Urinary bladder (tissue), 4 donors: Measurements from ENCODE around the gene GPHN. TPM values are rescaled to one million over a fixed set of nuclear protein-coding genes. Genes with fewer than 3 reads are reported as not detected.

Source experiments
- DNase-seq: peaks from one replicate; pipeline ENCODE4 v3.0.0-alpha.2; 2015; ENCODE audit errors: extremely low spot score
- H3K27ac ChIP-seq: one replicate; pipeline ENCODE4 v1.5.1; 2013; ENCODE audit warnings: low read depth, mild to moderate bottlenecking, moderate library complexity
- H3K36me3 ChIP-seq: one replicate; pipeline ENCODE4 v1.6.1; 2013; ENCODE audit warnings: mild to moderate bottlenecking, moderate library complexity; ENCODE audit not compliant: insufficient read depth
- H3K4me1 ChIP-seq: one replicate; pipeline ENCODE4 v1.6.1; 2013; ENCODE audit warnings: mild to moderate bottlenecking, moderate library complexity; ENCODE audit not compliant: insufficient read depth
- H3K4me3 ChIP-seq: one replicate; pipeline ENCODE4 v1.5.1; 2013; ENCODE audit warnings: low read depth, low read length
- WGBS: extraction: QIAGEN DNeasy Blood & Tissue Kit; methylation state at CpG from one replicate; pipeline ENCODE4 v1.1.7; 2013; 5-methylcytosine and 5-hydroxymethylcytosine counted together
- polyA plus RNA-seq: library from polyadenylated mRNA; stranded (reverse); fragments of 200-250 nt; gene quantifications from one replicate; pipeline ENCODE4 v1.2.3, GENCODE V29; 2013
- total RNA-seq: library from RNA; depleted of rRNA; stranded (reverse); fragments of >200 nt; gene quantifications from one replicate; pipeline ENCODE4 v1.2.3, GENCODE V29; 2014
- donor health status: healthy with polysubstance abuse.
- donor health status: healthy.

The GPHN gene
- total and polyA plus RNA-seq, 2 donors: 14.6 to 18.1 TPM

DNA sequence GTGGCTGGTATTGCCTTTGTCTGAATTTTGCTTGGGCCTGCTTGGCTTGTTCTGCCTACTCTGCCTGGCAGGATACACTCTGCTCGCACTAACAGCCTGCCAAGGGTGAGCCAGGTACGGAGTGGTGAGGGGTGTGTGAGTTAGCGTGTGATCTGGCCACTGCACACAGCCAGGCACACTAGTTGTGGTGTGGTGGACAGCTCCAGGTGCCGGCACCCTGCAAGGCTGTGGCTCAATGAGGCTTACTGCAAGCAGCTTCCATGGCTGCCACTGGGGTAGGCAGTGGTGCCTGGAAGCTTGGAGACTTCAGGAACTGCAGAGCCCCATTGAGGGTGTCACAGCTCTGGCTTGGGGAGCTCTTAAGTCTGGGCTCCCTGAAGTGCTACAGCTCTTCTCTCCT lies 87.4 kb downstream of the GPHN start:
- DNase-seq: no peak

DNA sequence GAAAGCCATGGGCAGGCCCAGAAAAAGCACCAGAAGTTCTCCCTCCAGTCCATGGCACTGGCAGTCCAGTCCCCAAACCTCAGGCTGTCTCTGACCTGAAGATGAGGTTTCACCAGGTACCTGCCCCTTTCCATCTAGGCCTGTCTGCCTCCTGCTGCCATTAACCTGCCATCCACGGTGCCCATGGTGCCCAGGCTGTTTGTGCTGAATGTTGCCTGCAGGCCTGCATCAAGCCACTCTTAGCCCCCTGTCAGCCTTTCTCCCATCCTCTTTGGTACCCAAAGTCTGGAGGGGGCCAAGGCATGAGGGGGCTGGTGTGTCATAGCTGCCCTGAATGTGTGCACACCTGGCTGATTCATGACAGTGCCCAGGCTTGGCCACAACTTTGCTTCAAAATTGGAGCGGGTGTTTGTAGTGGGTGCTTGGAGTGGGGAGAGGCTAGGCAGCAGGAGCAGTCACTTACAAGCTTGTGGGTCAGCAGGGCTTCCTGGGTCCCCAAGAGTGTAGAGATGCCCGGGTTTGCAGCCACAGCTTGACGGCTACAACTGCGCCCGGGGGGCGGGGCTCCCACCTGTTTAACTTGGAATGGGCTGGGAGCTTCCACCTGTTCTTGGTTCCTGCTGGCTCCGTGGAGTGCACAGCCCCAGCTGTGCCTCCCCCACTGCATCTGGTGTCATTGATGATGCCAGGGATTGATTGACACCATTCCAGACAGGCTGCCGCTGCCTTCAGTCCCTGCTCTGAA lies 88.5 kb downstream of the GPHN start:
- WGBS: 92% methylated on average over 9 of the region's 9 CpGs

More for the DNA sequence above, 87.4 kb downstream of the GPHN start:
- no peak overlapping the region for H3K4me3 ChIP-seq
- H3K4me1 ChIP-seq: no peaks in the 10 kb centered on the region
- H3K27ac ChIP-seq: no peak overlapping the region
- WGBS: 99% methylated on average over 4 of the region's 4 CpGs
- no peaks in the 10 kb centered on the region for H3K36me3 ChIP-seq

DNA sequence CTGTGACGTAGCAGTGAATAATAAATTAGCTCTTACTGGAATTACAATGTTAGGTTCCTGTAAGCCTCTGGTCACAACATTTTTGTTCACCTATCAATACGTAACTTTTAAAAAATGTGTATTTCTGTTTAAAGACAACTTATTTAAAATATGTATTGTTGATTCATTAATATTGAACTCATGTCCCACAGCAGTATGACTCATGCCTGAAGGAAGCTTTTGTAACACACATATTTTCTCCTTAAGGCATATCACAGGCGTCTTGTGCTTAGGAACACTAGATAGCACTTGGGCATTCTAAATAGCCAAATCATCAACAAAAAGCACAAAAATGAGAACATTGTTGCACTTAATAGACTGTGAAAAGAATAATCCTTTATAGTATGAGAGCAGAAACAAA lies 92.5 kb downstream of the GPHN start:
- no peaks in the 10 kb centered on the region for H3K4me1 ChIP-seq
- 91% methylated on average over 3 of the region's 3 CpGs for WGBS
- no peaks in the 10 kb centered on the region for H3K36me3 ChIP-seq
- no peak for DNase-seq
- no peak overlapping the region for H3K27ac ChIP-seq
- H3K4me3 ChIP-seq: no peak overlapping the region

More for the DNA sequence above, 88.5 kb downstream of the GPHN start:
- Histone ChIP-seq H3K4me1 (no peaks in the 10 kb centered on the region), H3K4me3 (no peak overlapping the region), H3K27ac (no peak overlapping the region), H3K36me3 (no peaks in the 10 kb centered on the region)
- no peak for DNase-seq

DNA sequence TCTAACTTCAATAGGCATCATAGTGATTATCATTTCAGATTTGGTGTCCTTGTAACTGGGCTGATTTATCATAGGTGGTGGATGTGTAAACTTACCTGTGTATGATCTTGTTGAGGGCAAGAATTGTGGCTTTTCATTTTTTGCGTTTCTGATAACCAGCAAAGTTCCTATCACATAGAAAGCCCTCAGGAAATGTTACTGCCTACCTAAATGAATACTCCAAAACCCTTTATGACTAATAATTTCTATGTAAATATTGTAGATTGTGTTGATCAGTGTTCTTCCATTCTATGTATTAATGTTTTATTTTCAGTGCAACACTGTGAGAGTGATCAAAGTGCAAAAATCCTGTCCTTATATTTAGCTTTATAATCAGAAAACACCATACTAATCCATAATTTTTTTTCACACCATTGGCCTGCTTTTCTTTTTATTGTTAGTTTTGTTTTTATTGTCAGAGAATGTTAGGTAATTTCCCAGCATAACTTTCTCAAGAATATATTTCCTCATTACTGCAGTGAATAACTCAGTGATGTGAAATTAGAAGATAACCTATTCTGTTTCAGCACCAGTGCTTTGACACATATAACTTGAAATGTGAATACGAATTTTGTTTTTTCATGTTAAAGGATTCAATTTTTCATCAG lies 94.1 kb downstream of the GPHN start:
- H3K4me3 ChIP-seq: no peak overlapping the region

DNA sequence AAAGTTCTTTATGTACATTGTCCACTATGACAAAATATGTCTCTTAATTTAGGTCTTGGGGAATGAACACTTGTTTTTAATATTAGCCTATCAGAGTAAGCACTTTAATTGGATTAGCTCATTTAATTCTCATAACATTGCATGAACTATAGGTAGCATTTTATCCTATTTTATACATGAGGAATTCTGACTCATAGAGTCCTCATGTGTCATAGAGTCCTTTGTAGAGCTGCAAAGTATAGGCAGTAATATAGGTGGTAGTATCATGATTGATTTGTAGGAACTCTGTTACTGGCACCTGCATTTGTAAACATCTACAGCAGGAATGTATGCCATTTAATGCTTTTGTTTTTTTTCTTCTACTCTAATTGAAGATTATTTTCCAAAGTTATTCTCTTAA lies 96.0 kb downstream of the GPHN start:
- H3K4me1 ChIP-seq: no peaks in the 10 kb centered on the region
- no peak overlapping the region for H3K27ac ChIP-seq
- DNase-seq: no peak
- H3K4me3 ChIP-seq: no peak overlapping the region
- no peaks in the 10 kb centered on the region for H3K36me3 ChIP-seq

More for the DNA sequence above, 94.1 kb downstream of the GPHN start:
- no peaks in the 10 kb centered on the region for H3K4me1 ChIP-seq
- no peaks in the 10 kb centered on the region for H3K36me3 ChIP-seq
- 83% methylated on average over 2 of the region's 2 CpGs for WGBS
- no peak overlapping the region for H3K27ac ChIP-seq
- no peak for DNase-seq

DNA sequence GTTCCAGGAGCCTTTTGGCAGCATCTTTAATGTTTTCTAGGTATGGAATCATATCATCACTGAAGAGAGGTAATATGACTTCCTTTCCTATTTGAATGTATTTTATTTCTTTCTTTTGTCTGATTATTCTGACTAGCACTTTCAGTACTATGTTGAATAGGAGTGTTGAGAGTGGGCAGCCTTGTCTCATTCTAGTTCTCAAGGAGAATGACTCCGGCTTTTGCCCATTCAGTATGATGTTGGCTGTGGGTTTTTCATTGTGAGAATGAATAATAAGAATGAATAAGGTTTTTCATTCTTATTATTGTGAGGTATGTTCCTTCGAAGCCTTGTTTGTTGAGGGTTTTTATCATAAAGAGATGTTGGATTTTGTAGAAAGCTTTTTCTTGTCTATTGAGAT lies 98.9 kb downstream of the GPHN start:
- Histone ChIP-seq H3K4me3 (no peak overlapping the region), H3K27ac (no peak overlapping the region), H3K36me3 (no peaks in the 10 kb centered on the region), H3K4me1 (no peaks in the 10 kb centered on the region)
- no peak for DNase-seq
- 93% methylated on average over 2 of the region's 2 CpGs for WGBS

DNA sequence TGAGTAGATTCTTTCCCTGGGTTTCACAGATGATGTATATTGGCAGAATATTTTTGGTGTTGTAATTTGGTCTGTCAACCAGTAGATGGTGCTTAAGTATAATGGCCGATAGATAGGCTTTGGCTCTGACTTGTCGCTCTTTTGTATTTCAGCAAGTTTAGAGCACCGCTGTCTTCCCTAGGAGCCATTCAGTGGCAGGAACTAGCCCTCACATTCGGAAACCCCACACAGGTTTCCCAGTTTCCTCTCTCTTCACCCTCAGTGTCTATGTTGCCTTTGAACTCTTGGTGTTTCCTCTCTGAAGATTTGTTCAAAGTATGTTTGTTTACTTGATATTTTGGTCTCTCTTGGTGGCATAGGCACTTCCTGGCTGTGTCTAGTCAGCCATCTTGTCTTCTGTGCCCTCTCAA lies 102.2 kb downstream of the GPHN start:
- Histone ChIP-seq H3K27ac (no peak overlapping the region), H3K4me1 (no peaks in the 10 kb centered on the region), H3K36me3 (no peaks in the 10 kb centered on the region), H3K4me3 (no peak overlapping the region)
- no peak for DNase-seq
- 73% methylated on average over 4 of the region's 4 CpGs for WGBS

DNA sequence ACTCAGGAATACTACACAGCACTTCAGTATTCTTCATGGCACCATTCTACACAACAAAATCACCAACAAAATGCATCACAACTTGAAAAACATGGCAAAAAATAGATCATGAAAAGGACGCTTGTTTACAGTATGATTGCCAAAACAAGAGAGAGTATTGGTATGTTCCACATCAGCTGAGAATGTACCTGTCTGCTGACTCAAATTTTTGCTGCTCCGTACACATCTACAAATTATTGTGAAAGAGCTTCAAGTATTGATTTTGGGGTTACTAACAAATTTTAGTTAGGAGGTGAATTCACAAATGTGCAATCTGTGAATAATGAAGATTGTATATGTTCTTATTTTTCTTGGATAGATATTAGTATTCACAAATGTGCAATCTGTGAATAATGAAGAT lies 105.4 kb downstream of the GPHN start:
- Histone ChIP-seq H3K27ac (no peak overlapping the region), H3K4me1 (no peaks in the 10 kb centered on the region), H3K36me3 (no peaks in the 10 kb centered on the region), H3K4me3 (no peak overlapping the region)
- WGBS: 94% methylated on average over 2 of the region's 2 CpGs
- DNase-seq: no peak

DNA sequence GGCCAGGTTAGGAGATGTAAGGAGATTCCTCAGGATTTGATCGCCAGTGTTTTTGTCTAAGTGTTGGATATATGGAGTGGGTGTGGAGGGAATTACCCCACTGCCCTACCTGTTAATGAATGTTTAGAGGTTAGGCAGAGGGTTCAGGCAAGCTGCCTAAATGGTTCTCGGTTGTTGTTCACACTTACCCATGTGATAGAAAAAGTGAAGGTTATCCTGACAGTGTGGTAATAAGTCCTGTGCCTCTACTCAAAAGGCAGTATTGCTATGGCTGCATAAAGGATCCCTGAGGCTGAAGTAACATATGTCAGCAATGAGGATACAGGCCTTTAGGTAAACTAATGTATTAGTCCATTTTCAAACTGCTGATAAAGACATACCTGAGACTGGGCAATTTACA lies 112.0 kb downstream of the GPHN start:
- Histone ChIP-seq H3K4me3 (no peak overlapping the region), H3K4me1 (no peaks in the 10 kb centered on the region), H3K27ac (no peak overlapping the region), H3K36me3 (no peaks in the 10 kb centered on the region)
- WGBS: over 99% methylated on average over 2 of the region's 2 CpGs
- DNase-seq: no peak

DNA sequence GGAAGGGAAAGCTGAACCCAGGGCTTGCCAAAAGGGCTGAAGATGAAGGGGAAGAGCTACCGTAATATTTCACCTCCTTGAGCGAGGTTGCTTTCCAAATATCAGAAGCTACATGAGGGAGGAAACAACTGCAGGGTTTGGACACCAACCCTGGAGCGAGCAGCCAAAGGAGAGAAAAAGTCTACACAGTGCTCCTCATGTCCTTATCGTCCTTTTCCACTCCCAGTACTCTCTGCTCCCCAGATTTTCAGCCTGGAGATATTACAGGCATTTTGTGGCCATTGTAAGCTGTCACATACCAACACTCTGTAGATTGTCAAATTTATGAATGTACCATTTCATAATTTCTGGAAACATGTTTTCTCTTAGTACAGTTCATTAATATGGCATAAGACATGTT lies 115.9 kb downstream of the GPHN start:
- no peak overlapping the region for H3K27ac ChIP-seq
- 81% methylated on average over 4 of the region's 4 CpGs for WGBS

DNA sequence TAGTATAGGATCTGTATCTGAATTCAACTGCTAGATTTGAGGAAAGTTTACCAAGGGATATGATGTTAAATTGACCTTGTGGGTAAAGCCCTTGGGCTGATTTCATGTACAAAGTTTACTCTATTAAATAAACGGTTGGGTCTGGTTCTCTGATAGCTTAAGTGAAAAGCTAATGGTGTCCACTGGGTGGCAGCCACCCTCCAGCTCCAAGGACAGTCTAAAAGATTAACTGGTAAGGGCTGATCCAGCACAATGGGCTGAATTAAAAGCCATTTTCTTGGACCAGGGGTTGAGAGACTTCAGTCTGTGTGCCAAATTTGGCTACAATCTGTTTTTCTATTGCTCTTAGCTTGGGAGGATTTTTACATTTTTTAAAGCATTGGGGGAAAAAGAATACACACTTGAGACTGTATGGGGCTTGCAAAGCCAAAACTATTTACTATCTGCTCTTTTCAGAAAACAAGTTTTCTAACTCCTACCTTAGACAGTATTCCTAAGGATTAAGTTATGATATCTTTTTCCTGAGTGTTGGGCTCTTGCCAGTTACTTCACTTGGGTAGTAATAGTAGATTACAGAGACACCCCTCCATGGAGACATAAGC lies 116.5 kb downstream of the GPHN start:
- no peak overlapping the region for H3K4me3 ChIP-seq
- 1% methylated on average over 1 of the region's 1 CpG for WGBS
- DNase-seq: peak; percentile 7
- no peak overlapping the region for H3K27ac ChIP-seq
- no peaks in the 10 kb centered on the region for H3K36me3 ChIP-seq
- H3K4me1 ChIP-seq: no peaks in the 10 kb centered on the region

More for the DNA sequence above, 115.9 kb downstream of the GPHN start:
- Histone ChIP-seq H3K4me1 (no peaks in the 10 kb centered on the region), H3K4me3 (no peak overlapping the region), H3K36me3 (no peaks in the 10 kb centered on the region)
- DNase-seq: no peak

DNA sequence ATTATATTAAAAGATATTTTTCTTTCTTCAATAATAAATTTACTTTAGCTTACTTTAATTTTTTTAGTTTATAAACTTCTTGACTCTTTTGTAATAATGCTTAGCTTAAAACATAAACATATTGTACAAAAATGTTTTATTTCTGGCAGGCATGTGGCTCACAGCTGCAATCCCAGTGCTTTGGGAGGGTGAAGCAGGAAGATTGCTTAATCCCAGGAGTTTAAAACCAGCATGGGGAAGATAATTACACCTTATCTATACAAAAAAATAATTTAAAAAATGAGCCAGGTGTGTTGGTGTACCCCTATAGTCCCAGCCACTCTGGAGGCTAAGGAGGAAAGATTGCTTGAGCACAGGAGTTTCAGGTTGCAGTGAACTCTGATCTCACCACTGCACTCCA lies 120.7 kb downstream of the GPHN start:
- H3K36me3 ChIP-seq: no peaks in the 10 kb centered on the region
- no peak for DNase-seq
- H3K4me1 ChIP-seq: no peaks in the 10 kb centered on the region
- H3K4me3 ChIP-seq: no peak overlapping the region
- no peak overlapping the region for H3K27ac ChIP-seq

DNA sequence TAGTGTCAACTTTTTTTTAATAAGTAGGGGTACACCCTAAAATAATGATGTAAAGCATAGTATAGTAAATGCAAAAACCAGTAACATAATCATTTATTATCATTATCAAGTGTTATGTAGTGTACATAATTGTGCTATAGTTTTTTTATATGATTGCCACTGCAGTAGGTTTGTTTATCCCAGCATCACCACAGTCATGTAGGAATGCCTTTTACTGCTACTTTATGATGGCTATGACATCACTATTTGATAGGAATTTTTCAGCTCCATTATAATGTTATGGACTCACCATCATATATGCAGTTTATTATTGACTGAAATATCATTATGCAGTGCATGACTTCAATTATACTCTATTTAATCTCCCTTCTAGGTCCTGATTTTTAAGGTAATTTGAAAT lies 121.6 kb downstream of the GPHN start:
- no peaks in the 10 kb centered on the region for H3K36me3 ChIP-seq
- no peak overlapping the region for H3K4me3 ChIP-seq
- H3K27ac ChIP-seq: no peak overlapping the region
- no peaks in the 10 kb centered on the region for H3K4me1 ChIP-seq
- DNase-seq: no peak

DNA sequence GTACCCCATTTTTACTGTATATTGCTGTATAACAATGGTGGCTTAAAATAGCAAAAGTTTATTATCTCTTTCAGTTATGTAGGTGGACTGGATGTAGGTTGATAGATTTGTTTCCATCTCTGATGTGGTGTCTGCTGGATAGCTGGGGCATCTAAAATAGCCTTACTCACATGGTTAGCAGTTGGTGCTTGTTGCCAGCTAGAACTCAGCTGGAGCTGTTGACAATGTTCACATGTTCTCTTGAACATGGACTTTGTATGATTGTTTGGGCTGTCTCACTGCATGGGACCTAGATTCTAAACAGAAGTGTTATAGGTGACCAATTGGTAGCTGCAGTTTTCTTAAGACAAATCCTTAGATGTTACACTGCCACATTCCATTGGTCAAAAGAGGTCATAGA lies 126.9 kb downstream of the GPHN start:
- DNase-seq: no peak
- H3K36me3 ChIP-seq: no peaks in the 10 kb centered on the region
- H3K4me3 ChIP-seq: no peak overlapping the region
- no peak overlapping the region for H3K27ac ChIP-seq
- H3K4me1 ChIP-seq: no peaks in the 10 kb centered on the region
